SK-N-SH treated with all-trans-retinoic acid at 6 μM for 48 hours (cell line): Measurements from ENCODE around the gene MPDZ.

ENCODE experiments used
- ATAC-seq: fragments of 200-7000 bp; cut with Tn5 transposase; 3 replicates; pipeline ENCODE4 v1.9.1; 2020; ENCODE audit warnings: mild to moderate bottlenecking, moderate library complexity
- ARNTL ChIP-seq: fragments of 450-650 bp; formaldehyde crosslinking; IDR thresholded peaks from 2 replicates; pipeline ENCODE4 v1.5.0; 2020; ENCODE audit warnings: low read depth, mild to moderate bottlenecking, moderate library complexity, borderline replicate concordance
- BACH2 ChIP-seq: fragments of 250-450 bp; sonication (Bioruptor Pico); IDR thresholded peaks from 2 replicates; pipeline ENCODE4 v1.9.0; 2021; ENCODE audit warnings: mild to moderate bottlenecking, borderline replicate concordance
- CREB5 ChIP-seq: fragments of 250-450 bp; sonication (Bioruptor Pico); IDR thresholded peaks from 2 replicates; pipeline ENCODE4 v1.5.1; 2020; ENCODE audit warnings: low read depth, mild to moderate bottlenecking, moderate library complexity
- CSDC2 ChIP-seq: fragments of 250-450 bp; sonication (Bioruptor Pico); IDR thresholded peaks from 2 replicates; pipeline ENCODE4 v1.5.0; 2020; ENCODE audit warnings: mild to moderate bottlenecking, moderate library complexity
- CSRNP3 ChIP-seq: fragments of 250-450 bp; sonication (Bioruptor Pico); IDR thresholded peaks from 2 replicates; pipeline ENCODE4 v1.5.1; 2021; ENCODE audit warnings: mild to moderate bottlenecking, moderate library complexity
- ESRRG ChIP-seq: fragments of 250-450 bp; sonication (Bioruptor Pico); IDR thresholded peaks from 2 replicates; pipeline ENCODE4 v1.6.1; 2021; ENCODE audit warnings: mild to moderate bottlenecking
- GLIS3 ChIP-seq: fragments of 250-450 bp; sonication (Bioruptor Pico); IDR thresholded peaks from 2 replicates; pipeline ENCODE4 v1.5.0; 2020; ENCODE audit warnings: mild to moderate bottlenecking, moderate library complexity
- ISL1 ChIP-seq: fragments of 250-450 bp; sonication (Bioruptor Pico); IDR thresholded peaks from 2 replicates; pipeline ENCODE4 v2.1.2; 2022; ENCODE audit warnings: mild to moderate bottlenecking, moderate library complexity
- OSR1 ChIP-seq: fragments of 250-450 bp; sonication (Bioruptor Pico); IDR thresholded peaks from 2 replicates; pipeline ENCODE4 v1.8.0; 2022; ENCODE audit warnings: moderate library complexity, mild to moderate bottlenecking, inconsistent platforms
- PATZ1 ChIP-seq: fragments of 250-450 bp; sonication (Bioruptor Pico); IDR thresholded peaks from 2 replicates; pipeline ENCODE4 v1.8.0; 2020; ENCODE audit warnings: mild to moderate bottlenecking, moderate library complexity, borderline replicate concordance
- POU6F1 ChIP-seq: fragments of 250-450 bp; sonication (Bioruptor Pico); IDR thresholded peaks from 2 replicates; pipeline ENCODE4 v1.8.0; 2021; ENCODE audit warnings: low read depth, mild to moderate bottlenecking, moderate library complexity, borderline replicate concordance
- PPARA ChIP-seq: fragments of 250-450 bp; sonication (Bioruptor Pico); IDR thresholded peaks from 2 replicates; pipeline ENCODE4 v1.5.0; 2020; ENCODE audit warnings: mild to moderate bottlenecking, borderline replicate concordance
- RARB ChIP-seq: fragments of 250-450 bp; sonication (Bioruptor Pico); IDR thresholded peaks from 2 replicates; pipeline ENCODE4 v1.8.0; 2021; ENCODE audit warnings: mild to moderate bottlenecking, moderate library complexity
- SNAI2 ChIP-seq: fragments of 250-450 bp; sonication (Bioruptor Pico); IDR thresholded peaks from 2 replicates; pipeline ENCODE4 v1.5.0; 2020; ENCODE audit warnings: mild to moderate bottlenecking, moderate library complexity
- TCF4 ChIP-seq: fragments of 250-450 bp; sonication (Bioruptor Pico); IDR thresholded peaks from 2 replicates; pipeline ENCODE4 v1.8.0; 2021; ENCODE audit warnings: mild to moderate bottlenecking, moderate library complexity, borderline replicate concordance
- TOX ChIP-seq: fragments of 250-450 bp; sonication (Bioruptor Pico); IDR thresholded peaks from 2 replicates; pipeline ENCODE4 v1.8.0; 2021; ENCODE audit warnings: mild to moderate bottlenecking, moderate library complexity, borderline replicate concordance
- TSHZ2 ChIP-seq: fragments of 250-450 bp; sonication (Bioruptor Pico); IDR thresholded peaks from 2 replicates; pipeline ENCODE4 v1.5.0; 2020; ENCODE audit warnings: mild to moderate bottlenecking, moderate library complexity
- ZC3H10 ChIP-seq: fragments of 250-450 bp; sonication (Bioruptor Pico); IDR thresholded peaks from 2 replicates; pipeline ENCODE4 v1.5.1; 2021; ENCODE audit warnings: mild to moderate bottlenecking, moderate library complexity
- ZFP3 ChIP-seq: fragments of 250-450 bp; sonication (Bioruptor Pico); IDR thresholded peaks from 2 replicates; pipeline ENCODE4 v1.5.0; 2020; ENCODE audit warnings: mild to moderate bottlenecking, moderate library complexity
- ZFP30 ChIP-seq: fragments of 450-650 bp; formaldehyde crosslinking; IDR thresholded peaks from 2 replicates; pipeline ENCODE4 v1.5.0; 2022; ENCODE audit warnings: mild to moderate bottlenecking, moderate library complexity
- ZNF565 ChIP-seq: fragments of 450-650 bp; formaldehyde crosslinking; conservative IDR thresholded peaks from 2 replicates; pipeline ENCODE4 v1.5.0; 2020; ENCODE audit warnings: low read depth, mild to moderate bottlenecking, moderate library complexity
- ZNF70 ChIP-seq: fragments of 450-650 bp; formaldehyde crosslinking; IDR thresholded peaks from 2 replicates; pipeline ENCODE4 v1.5.0; 2020; ENCODE audit warnings: mild to moderate bottlenecking, moderate library complexity
- ZNF8 ChIP-seq: fragments of 450-650 bp; formaldehyde crosslinking; IDR thresholded peaks from 2 replicates; pipeline ENCODE4 v1.5.0; 2020; ENCODE audit warnings: mild to moderate bottlenecking, moderate library complexity

Gene MPDZ

GRCh38 chr9:13244181-13244580 is 35.3 kb downstream of the MPDZ start:
- no peak for TF ChIP-seq ZNF565 (CRISPR knock-in tag)
- ATAC-seq = no peak

- no peak for ATAC-seq
- TF ChIP-seq ZFP30 (CRISPR knock-in tag) (no peak), ISL1 (CRISPR knock-in tag) (no peak), ZNF70 (no peak), RARB (CRISPR knock-in tag) (no peak), OSR1 (CRISPR knock-in tag) (no peak), POU6F1 (no peak), PATZ1 (CRISPR knock-in tag) (no peak), CSDC2 (CRISPR knock-in tag) (no peak), ZNF8 (CRISPR knock-in tag) (no peak), TSHZ2 (no peak), ESRRG (CRISPR knock-in tag) (no peak), ARNTL (CRISPR knock-in tag) (no peak), SNAI2 (CRISPR knock-in tag) (no peak), TOX (no peak), ZC3H10 (no peak), TCF4 (CRISPR knock-in tag) (no peak), CSRNP3 (CRISPR knock-in tag) (no peak), BACH2 (CRISPR knock-in tag) (no peak), GLIS3 (CRISPR knock-in tag) (no peak), CREB5 (CRISPR knock-in tag) (no peak)
Observed at GRCh38 chr9:13241283-13241682, 38.2 kb downstream of the MPDZ start.

- TF ChIP-seq OSR1 (CRISPR knock-in tag) = no peak
- TF ChIP-seq ISL1 (CRISPR knock-in tag) = 0 out of 2 replicates have a peak, but pooled peaks have one; percentile 80
- peak; percentile 60 for ATAC-seq
Observed at GRCh38 chr9:13239660-13240059, 39.8 kb downstream of the MPDZ start.

- ATAC-seq = peak; percentile 78
- TF ChIP-seq ZFP3 (CRISPR knock-in tag) (0 out of 2 replicates have a peak, but pooled peaks have one; percentile 53), ARNTL (CRISPR knock-in tag) (no peak; the same call in 1 of the 2 replicates), ISL1 (CRISPR knock-in tag) (peak; percentile 100), ZFP30 (CRISPR knock-in tag) (no peak), ESRRG (CRISPR knock-in tag) (peak; percentile 91), TOX (no peak), SNAI2 (CRISPR knock-in tag) (peak; percentile 70; the same call in 1 of the 2 replicates), TCF4 (CRISPR knock-in tag) (peak; percentile 98), GLIS3 (CRISPR knock-in tag) (peak; percentile 93; the same call in 1 of the 2 replicates), PPARA (CRISPR knock-in tag) (no peak), ZNF8 (CRISPR knock-in tag) (peak; percentile 53; the same call in 1 of the 2 replicates), ZNF70 (0 out of 2 replicates have a peak, but pooled peaks have one; percentile 19), CREB5 (CRISPR knock-in tag) (peak; percentile 93), ZNF565 (CRISPR knock-in tag) (no peak; the same call in 1 of the 2 replicates), OSR1 (CRISPR knock-in tag) (no peak), POU6F1 (peak; percentile 96; the same call in 1 of the 2 replicates), ZC3H10 (no peak), RARB (CRISPR knock-in tag) (no peak; the same call in 1 of the 2 replicates)
Observed at GRCh38 chr9:13239208-13239607, 40.3 kb downstream of the MPDZ start.
